ENCODE data around the gene EDIL3. TPM values are rescaled to one million over a fixed set of nuclear protein-coding genes. Genes with fewer than 3 reads are reported as not detected.

Gene EDIL3
- total and polyA plus RNA-seq, 2 of the 8 experiments (the other 6 are each of a cell fraction or from before 2014, with no cell fraction given) = 14.7 to 47.2 TPM

- DNase-seq (ENCODE audit: low read depth in 1 of 2, low spot score in 2 of 2) (no peak), FAIRE-seq (no peak)
- Histone ChIP-seq H4K8ac (ENCODE audit: extremely low read depth, insufficient read depth, low read length) (no peak overlapping the region), H3K23me2 (ENCODE audit: low read depth, low read length) (no peaks in the 10 kb centered on the region), H2BK120ac (replicated peaks; ENCODE audit: low read depth, low read length) (no peak overlapping the region), H3K4me3 (ENCODE audit: extremely low read depth in 1 of 4, insufficient read depth in 2 of 4, low read depth in 3 of 4, low read length in 4 of 4) (no peak overlapping the region), H2BK12ac (ENCODE audit: low read depth, low read length) (no peak overlapping the region), H3K23ac (ENCODE audit: insufficient read length) (no peak overlapping the region), H3K79me1 (ENCODE audit: low read depth, low read length) (no peaks in the 10 kb centered on the region), H2BK5ac (ENCODE audit: low read depth, low read length) (no peak overlapping the region), H4K91ac (replicated peaks; ENCODE audit: insufficient read length, low read length) (no peak overlapping the region), H3K79me2 (ENCODE audit: control insufficient read depth in 1 of 2, insufficient read depth in 2 of 2, low read length in 2 of 2) (no peaks in the 10 kb centered on the region), H3K27me3 (replicated peaks in 1 of 4; ENCODE audit: control insufficient read depth in 3 of 4, extremely low read depth in 1 of 4, insufficient read depth in 3 of 4, low read length in 3 of 4) (no peaks in the 10 kb centered on the region), H4K20me1 (replicated peaks in 1 of 2; ENCODE audit: control insufficient read depth in 1 of 2, insufficient read depth in 2 of 2, low read length in 2 of 2) (no peaks in the 10 kb centered on the region), H2BK20ac (ENCODE audit: low read length) (no peak overlapping the region), H3K27ac (ENCODE audit: low read depth, low read length) (no peak overlapping the region), H3K4ac (replicated peaks; ENCODE audit: insufficient read length, low read depth, low read length) (no peak overlapping the region), H2AFZ (ENCODE audit: low read length) (no peak overlapping the region), H3K56ac (replicated peaks; ENCODE audit: insufficient read length, low read depth, low read length) (no peak overlapping the region), H3K9ac (replicated peaks in 1 of 4; ENCODE audit: extremely low read depth in 1 of 4, low read depth in 3 of 4, low read length in 3 of 4) (no peak overlapping the region), H2BK15ac (ENCODE audit: low read length) (no peak overlapping the region), H3K4me1 (replicated peaks in 1 of 4; ENCODE audit: control insufficient read depth in 3 of 4, insufficient read depth in 4 of 4, low read length in 3 of 4) (no peaks in the 10 kb centered on the region), H4K5ac (ENCODE audit: insufficient read length, low read depth, low read length) (no peak overlapping the region), H3K4me2 (ENCODE audit: insufficient read depth in 1 of 2, low read depth in 2 of 2, low read length in 2 of 2) (no peak overlapping the region), H3K36me3 (ENCODE audit: control insufficient read depth in 2 of 4, insufficient read depth in 4 of 4, low read length in 3 of 4) (no peaks in the 10 kb centered on the region), H2AK5ac (ENCODE audit: low read depth, low read length) (no peak overlapping the region), H3K18ac (ENCODE audit: extremely low read depth, low read length) (no peak overlapping the region), H3K9me3 (ENCODE audit: insufficient read depth in 2 of 2, low read depth in 1 of 2, low read length in 1 of 2) (no peaks in the 10 kb centered on the region), H3K14ac (ENCODE audit: insufficient read length) (no peak overlapping the region)
- ChIA-PET CTCF (ENCODE audit: partially characterized antibody) (no interaction called here), POLR2A (ENCODE audit: partially characterized antibody) (no interaction called here)
- TF ChIP-seq BACH1 (IDR thresholded peaks at IDR 0.05; ENCODE audit: low read length) (no peak), POU5F1 (IDR thresholded peaks at IDR 0.05; ENCODE audit: low read depth, low read length) (no peak), CHD1 (IDR thresholded peaks at IDR 0.05; ENCODE audit: low read depth, low read length) (no peak), SIRT6 (IDR thresholded peaks at IDR 0.05; ENCODE audit: low read length) (no peak), YY1 (IDR thresholded peaks at IDR 0.05; ENCODE audit: low read depth, low read length) (no peak), CHD2 (IDR thresholded peaks at IDR 0.05; ENCODE audit: low read length) (no peak), TAF7 (optimal IDR thresholded peaks at IDR 0.05; ENCODE audit: borderline replicate concordance, low read depth, low read length) (no peak), SIX5 (IDR thresholded peaks at IDR 0.05; ENCODE audit: low read depth, low read length) (no peak), CBX8 (IDR thresholded peaks at IDR 0.05; ENCODE audit: borderline replicate concordance, low read depth, low read length) (no peak)
- TF ChIP-seq, protein P1, sequence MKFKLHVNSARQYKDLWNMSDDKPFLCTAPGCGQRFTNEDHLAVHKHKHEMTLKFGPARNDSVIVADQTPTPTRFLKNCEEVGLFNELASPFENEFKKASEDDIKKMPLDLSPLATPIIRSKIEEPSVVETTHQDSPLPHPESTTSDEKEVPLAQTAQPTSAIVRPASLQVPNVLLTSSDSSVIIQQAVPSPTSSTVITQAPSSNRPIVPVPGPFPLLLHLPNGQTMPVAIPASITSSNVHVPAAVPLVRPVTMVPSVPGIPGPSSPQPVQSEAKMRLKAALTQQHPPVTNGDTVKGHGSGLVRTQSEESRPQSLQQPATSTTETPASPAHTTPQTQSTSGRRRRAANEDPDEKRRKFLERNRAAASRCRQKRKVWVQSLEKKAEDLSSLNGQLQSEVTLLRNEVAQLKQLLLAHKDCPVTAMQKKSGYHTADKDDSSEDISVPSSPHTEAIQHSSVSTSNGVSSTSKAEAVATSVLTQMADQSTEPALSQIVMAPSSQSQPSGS (IDR thresholded peaks at IDR 0.05; ENCODE audit: low read length) = no peak
Observed at GRCh38 chr5:84237126-84237525, 147.6 kb downstream of the EDIL3 start.

All from H1 (cell line).